MV-4-11 (cell line): ENCODE results near the gene UTRN.

Experiments used
- DNase-seq: peaks from one replicate; lab custom pipeline; 2025; lab: John Stamatoyannopoulos, UW

Gene UTRN

DNA sequence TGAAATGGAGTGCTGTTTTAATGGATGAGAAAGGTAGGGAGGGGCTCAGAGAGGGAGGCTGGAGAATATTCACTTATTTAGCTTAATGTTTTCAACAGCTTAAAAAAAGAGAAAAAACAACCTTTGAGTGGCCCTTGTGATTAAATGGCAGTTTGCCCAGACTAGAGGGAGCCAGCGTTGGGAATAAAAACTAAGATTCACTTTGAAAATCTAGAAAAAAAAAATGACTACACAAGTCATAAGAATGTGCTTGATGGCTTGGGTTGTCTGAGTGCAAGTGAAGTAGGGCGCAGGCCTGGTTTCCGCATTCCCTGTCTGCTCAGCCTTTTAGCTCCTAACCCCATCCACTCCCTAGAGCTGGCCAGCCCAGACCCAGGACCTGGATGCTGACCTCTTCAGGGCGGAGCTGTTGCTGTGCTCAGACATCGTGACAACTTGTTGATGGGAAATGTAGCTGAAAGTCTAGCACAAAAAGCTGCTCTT lies 28.9 kb downstream of the UTRN start:
- DNase-seq, result no peak

DNA sequence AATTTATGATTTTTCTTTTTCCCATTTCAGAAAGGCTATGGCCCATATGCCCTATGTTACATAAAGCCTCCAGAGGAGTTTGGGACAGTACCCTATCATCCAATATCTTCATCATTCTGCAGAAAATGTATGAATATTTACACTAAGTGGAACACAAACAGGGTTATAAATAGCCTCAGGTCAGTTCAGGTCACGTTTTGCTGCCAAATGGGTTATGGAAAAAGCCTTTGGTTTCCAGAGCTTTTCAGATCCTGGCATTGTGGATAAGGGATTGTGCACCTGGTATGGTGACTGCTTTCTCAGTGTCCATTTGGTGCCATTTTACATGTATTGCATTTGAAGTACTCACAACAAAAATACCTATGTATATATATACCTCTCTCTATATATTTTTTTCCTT lies 29.4 kb downstream of the UTRN start:
- DNase-seq, result no peak

DNA sequence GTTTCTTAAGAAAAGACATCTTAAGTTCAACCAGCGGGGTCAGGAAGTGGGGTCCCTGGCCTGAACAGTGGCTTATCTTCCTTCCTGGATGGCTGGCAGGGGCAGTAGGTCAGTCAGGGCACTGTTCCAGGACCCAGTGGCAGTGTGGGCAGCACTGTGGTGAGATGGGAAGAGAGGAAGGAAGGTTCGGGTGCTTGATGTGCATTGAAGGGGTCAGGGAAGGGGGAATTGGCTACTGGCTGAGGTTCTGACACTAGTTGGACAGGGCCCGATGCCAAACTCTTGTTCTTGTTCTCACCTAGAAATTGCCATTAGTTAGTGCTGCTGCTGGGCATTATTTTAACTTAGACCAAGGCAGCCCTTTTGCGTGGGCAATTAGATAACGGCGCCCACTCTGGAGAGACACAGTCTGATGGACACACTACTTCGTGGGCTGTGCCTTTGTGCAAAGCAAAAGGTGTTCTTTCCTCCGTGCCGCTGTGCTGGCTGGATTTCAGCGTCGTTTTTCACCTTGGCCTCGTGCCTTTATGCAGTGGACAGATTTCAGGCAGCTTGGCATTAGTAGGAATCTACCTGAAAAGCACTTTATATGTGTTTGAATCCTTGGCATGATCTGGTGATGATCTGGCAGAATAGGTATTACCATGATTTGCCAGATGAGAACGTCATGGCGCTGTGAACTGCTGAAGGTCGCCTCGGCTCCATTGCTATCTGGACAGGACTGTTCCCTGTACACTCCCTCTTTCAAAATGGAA lies 30.3 kb downstream of the UTRN start:
- DNase-seq, result no peak

DNA sequence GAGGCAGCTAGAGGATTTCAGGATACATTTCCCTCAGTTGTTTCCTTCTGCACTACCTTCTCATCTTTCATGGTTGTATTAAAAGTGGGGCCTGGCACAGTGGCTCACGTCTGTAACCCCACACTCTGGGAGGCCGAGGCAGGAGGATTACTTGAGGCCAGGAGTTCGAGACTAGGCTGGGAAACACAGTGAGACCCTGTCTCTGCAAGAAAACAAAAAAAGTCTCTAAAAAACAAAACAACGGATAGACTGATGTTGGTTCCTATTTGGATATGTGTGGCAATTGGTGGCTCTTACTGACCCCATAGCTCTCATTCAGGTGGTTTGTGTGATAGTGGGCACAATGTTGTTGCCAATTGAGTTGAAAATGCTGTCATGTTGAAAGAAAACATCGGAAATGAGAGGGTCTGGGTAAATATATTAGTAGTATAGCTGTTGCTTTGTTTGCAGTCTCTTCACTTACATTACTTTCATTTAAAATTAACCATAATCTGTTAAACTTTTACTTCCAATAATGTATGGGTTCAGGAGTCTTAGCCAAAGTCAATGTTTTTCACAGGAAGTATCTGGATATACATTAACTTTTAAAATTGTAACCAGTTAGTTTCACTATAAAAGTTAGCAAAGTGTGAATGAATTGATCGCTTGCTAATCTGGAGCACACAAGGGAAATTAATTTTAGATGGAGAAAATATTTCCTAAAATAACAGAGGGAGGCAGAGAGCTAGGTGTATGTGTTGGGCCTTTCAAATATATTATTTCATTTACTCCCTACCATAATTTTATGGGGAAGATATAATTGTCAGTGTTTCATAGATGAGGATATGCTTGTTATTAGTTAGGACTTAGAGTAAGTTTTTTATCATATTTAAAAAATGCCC lies 31.1 kb downstream of the UTRN start:
- DNase-seq, result no peak

DNA sequence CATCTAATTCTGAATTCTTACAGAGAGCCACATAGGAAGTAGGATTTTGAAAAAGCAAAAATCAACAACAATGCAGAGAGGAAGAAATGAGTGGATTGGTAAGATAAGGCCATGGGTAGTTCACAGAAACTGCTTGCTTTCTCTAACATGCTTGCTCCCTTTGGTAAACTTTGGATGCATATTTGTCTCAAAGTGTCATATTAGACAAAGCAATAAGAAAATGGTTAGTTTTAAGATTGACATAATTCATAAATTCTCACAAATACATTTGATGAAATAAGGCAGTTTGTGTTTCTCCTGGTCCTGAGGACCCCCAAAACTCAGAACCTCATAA lies 31.7 kb downstream of the UTRN start:
- DNase-seq, result no peak

DNA sequence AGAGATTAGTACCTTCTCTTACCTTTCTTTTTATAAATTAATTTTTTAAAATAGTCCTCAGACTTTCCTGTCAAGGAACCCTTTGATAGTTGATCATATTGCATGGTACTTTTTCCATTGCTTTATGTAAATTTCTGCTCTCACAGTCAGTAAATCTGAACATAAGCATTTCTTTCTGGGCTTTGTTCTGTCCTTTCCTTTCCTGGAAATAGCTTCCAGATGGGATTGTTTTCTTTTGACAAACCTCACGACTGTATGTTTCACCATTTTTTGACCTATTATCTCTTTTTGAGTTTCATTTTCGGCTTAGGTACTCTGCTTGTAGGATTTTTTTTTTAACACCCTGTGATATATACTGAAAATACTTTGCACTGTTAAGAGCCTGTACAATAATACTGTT lies 32.6 kb downstream of the UTRN start:
- no peak for DNase-seq

DNA sequence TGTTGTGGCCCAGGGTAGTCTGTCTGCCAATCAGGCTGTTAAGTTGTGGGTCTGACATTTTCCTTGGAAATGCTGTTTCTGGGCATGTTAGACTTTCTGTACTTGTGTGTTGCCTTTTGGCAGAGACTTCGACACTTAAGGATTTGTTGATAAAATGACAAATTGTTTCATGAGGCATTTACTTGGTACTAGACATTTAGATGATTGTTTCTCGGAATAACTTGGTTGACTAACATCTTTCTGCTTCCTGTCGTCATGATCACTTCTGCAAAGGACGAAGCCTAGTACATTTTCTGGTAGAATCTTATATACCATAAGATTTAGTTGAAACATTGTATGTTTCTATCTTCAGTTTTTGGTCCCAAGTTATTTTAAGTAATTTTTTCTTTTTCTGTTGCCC lies 34.1 kb downstream of the UTRN start:
- DNase-seq, result peak; percentile 65

DNA sequence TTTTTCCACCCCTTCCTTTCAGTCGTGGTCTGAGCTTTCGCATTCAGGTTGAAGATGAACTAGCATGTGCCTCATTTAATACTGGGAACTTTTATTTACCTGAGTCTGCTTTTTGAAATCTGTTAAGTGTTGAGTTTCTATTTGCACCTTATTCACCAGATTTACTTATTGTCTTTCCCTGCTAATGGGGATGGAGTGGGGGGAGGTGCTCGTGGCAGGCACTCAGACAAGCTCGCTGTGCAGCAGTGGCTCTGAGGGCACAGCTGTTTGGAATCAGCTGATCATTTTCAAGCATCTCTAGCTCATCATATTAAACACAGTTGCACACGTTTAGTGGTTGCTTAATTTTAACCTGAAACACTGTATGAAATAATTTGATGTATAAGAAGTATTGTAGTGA lies 35.6 kb downstream of the UTRN start:
- no peak for DNase-seq

DNA sequence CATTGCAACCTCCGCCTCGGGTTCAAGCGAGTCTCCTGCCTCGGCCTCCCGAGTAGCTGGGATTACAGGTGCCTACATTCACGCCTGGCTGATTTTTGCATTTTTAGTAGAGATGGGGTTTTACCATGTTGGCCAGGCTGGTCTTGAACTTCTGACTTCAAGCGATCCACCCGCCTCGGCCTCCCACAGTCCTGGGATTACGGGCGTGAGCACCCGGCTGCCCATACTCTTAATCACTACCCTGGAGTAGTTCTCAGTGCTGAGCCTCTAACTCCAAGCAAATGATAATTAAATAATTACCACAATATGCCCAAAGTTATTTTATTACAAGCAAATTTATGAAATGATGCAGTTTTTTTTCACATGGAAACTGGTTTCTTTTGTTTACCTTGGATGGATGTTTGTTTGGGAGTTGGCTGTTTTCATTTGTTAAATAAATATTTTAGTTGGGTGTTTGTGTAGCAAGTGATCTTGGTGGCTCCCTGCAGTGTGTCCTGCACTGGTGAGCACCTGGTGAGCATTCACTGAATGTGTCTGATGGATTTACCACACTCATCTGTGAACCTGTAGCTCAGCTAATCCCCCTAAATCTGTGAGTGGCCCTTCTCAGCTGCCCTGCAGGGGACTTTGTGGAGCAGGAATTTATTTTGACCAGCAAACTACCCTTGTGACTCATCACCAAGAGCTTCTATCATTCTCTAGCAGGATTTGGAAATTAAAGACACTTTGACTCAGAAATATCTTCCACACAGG lies 36.9 kb downstream of the UTRN start:
- DNase-seq, result peak; percentile 19

DNA sequence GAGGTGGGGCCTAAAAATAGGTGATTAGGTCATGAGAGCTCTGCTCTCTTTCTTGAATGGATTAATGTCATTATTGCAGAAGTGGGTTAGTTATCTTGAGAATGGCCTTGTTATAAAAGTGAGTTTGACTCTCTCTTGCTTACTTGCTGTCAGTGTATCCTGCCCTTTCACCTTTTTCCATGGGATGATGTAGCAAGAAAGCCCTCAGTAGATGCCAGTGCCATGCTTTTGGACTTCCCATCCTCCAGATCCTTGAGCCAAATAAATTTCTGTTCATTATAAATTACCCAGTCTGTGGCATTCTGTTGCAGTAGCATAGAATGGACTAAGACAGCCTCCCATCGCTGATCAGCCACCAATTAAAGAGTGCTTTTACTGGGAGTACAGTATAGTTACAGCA lies 40.1 kb downstream of the UTRN start:
- DNase-seq, result no peak

DNA sequence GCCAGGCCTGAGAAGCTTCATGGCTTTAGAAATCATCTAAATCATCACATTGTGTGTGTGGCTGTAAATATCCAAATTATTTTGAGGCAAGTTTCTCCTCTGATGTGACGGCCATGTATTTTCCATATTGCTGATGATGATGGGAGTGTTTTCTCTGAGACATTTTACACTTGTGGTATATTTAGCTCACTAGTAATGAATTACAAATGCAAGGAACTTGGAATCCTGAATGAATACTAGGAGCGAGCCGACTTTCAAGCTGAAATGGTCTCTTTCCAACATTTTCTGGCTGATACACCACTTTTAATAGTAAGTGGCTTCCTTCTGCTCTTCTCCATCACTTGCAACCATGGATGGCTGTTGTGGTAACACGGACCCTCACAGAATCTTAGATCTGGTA lies 41.3 kb downstream of the UTRN start:
- DNase-seq, result no peak

DNA sequence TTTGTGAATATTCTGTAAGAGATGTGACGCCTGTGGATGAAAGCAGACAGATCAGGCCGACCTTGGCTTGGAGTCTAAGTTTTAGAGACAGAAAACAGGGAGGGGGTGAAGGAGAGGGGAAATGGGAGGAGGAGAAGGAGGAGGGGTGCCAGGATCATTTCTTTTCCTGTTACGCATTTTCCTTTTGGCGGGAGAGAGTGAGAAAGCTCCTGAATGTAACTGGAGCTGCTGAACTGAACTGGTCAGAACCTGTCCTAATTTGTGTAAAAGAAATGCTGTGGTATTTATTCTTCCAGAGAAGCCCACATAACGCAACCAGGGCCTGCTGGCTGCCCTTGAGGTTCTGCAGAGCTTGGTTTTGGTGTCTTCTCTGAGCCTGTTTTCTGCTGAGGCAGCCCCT lies 41.9 kb downstream of the UTRN start:
- DNase-seq, result no peak

DNA sequence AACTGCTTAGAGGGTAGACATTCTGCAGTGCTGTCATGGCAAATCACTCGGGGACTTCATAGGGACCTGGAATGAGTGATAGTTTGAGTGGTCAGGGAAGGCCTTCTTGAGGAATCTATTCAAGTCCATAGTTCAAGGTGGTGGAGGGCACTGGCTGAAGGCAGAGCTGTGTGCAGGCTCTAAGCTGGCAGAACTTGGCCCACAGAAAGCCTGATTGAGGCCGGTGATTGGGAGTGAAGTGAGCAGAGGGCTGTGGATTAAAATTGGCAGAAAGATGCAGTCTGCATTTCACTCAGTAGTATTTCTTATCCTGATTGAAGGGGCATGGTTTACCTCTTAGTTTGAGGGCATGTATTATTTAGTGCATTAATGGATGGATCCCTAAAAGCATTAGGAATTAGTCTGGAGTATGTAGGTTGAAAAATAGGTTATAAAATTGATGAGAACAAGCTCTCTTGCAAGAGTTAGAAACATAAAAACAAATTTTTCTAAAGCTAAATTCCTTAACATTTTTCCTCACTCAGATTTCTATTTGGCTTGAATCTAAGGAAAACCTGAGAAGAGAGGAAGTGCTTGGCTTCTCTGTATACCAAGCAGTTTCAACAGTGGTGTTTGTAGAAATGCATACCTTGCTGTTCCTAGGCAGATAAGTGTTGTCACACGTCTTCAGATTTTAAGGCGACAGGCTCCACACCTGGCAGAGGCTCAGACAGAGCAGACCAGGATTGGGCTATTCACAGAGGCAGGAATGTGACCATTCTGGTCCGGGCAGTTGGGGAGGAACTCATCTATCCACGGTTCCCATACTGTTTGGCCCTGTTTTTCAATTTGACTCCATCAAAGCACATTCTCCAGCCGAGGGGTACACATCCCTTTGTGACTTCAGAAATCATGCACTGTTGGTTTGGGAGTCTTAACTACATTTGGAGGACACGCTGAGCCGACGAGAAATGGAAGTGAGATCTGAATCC lies 45.2 kb downstream of the UTRN start:
- DNase-seq, result no peak

DNA sequence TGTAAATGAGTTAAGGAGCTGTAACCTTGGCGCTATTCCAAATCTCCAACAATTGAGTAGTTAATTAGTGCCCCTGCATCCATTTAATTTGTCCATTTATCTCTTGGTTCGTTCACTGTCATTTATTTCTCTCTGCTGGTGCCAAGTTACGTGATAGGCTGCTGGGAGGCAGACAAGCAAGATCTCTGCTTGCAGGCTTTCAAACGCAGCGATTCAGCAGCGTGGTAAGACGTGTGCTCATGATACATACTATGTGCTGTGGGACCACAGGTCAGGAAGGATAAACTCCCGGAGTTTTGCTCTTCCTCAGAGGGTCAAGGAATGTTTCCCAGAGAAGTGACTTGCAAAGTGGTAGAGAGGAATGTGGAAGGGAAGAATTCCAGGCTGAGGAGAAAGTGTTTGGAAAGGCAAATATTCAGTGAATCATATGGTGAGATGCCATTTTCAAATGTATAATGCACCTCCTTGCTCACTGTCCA lies 46.4 kb downstream of the UTRN start:
- DNase-seq, result no peak

DNA sequence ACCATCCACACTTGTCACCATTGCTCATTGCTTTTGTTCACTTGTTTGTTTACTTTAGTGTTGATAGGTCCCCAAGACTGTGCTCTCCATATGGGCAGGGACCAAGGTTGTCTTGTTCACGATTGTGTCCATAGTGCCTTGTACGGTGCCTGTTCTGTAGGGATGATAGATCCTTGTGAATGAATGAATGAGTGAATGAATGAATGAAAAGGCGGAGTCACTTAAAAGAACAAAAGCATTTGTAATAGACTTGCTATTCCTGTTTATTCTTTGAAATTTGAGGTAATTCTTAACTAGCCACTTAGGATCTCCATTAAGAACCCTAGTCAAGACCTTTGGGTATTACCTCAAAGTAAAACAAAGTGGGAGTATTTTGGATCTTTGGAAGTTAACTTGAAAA lies 47.0 kb downstream of the UTRN start:
- DNase-seq, result no peak

DNA sequence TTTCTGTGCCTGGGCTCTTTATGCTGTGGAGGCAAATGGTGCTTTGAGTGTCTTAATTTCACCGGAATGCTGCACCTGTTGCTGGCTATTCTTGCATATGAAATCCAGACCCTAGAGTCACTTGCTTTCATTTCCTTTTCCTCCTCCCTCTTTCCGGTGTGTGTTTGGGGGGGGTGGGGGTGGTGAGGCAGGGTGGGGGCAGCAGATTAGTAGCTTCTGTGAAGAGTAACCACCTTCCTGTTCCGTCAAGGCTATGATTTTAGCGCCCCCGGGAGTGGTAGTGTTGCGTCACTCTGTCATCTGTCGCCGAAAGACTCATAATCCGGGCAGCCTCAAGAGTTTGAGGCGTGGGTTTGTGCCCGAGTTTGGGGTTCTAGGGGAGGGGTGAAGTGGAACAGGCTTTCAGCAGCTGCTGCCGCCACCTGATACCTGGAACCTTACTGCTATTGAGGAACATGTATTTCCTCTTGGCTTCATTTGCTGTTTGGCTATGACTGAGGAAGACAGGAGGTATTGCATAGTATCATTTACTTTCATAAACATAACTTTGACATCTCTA lies 49.1 kb downstream of the UTRN start:
- peak; percentile 84 for DNase-seq
